SU-DHL-6 (cell line): ENCODE data around the gene WIPF3.

Source experiments
- H2AFZ ChIP-seq: fragments of 200-600 bp; sonication (generic); 2 replicates; pipeline ENCODE4 v1.6.1; 2014; ENCODE audit warnings: low read depth, mild to moderate bottlenecking, moderate library complexity, mixed read lengths, antibody characterized with exemption, low read length; ENCODE audit not compliant: severe bottlenecking
- H3F3A ChIP-seq: fragments of 200-600 bp; shearing (Covaris generic); 2 replicates; pipeline ENCODE4 v1.6.0; 2016; ENCODE audit warnings: antibody characterized with exemption, mild to moderate bottlenecking; ENCODE audit not compliant: insufficient read depth
- H3K27ac ChIP-seq: fragments of 200-600 bp; sonication (generic); 2 replicates; pipeline ENCODE4 v1.5.1; 2016; ENCODE audit warnings: low read depth, mild to moderate bottlenecking, low read length, moderate library complexity, mixed read lengths
- H3K27me3 ChIP-seq: fragments of 200-600 bp; sonication (generic), shearing (Covaris generic); 2 replicates; pipeline ENCODE4 v1.6.0; 2014; ENCODE audit warnings: mild to moderate bottlenecking, low read length
- H3K36me3 ChIP-seq: fragments of 200-600 bp; sonication (generic); 2 replicates; pipeline ENCODE4 v1.6.1; 2014; ENCODE audit warnings: mild to moderate bottlenecking, low read length, mixed read lengths
- H3K4me2 ChIP-seq: fragments of 300-600, 200-600 bp; shearing (Covaris generic), sonication (generic); 2 replicates; pipeline ENCODE4 v1.6.0; 2014; ENCODE audit warnings: low read length, low read depth, mild to moderate bottlenecking; ENCODE audit not compliant: poor library complexity, severe bottlenecking
- H3K4me3 ChIP-seq: fragments of 200-600 bp; sonication (generic); 2 replicates; pipeline ENCODE4 v1.5.1; 2014; ENCODE audit warnings: antibody characterized with exemption, low read length, mild to moderate bottlenecking, mixed read lengths; ENCODE audit not compliant: insufficient read depth, poor library complexity, severe bottlenecking
- H3K79me2 ChIP-seq: fragments of 200-600 bp; sonication (generic); 2 replicates; pipeline ENCODE4 v1.6.1; 2014; ENCODE audit warnings: mild to moderate bottlenecking, low read length, moderate library complexity; ENCODE audit not compliant: insufficient read depth
- H3K9ac ChIP-seq: fragments of 200-600 bp; sonication (generic); 2 replicates; pipeline ENCODE4 v1.7.0; 2014; ENCODE audit warnings: mild to moderate bottlenecking, low read length
- H3K9me2 ChIP-seq: fragments of 200-600 bp; sonication (generic); replicated peaks from 2 replicates; pipeline ENCODE4 v1.6.1; 2014; ENCODE audit warnings: low read length; ENCODE audit not compliant: insufficient read depth
- H3K9me3 ChIP-seq: fragments of 200-600 bp; sonication (generic); 2 replicates; pipeline ENCODE4 v1.6.1; 2014; ENCODE audit warnings: low read length, mixed read lengths; ENCODE audit not compliant: insufficient read depth
- H4K20me1 ChIP-seq: fragments of 200-600 bp; sonication (generic); 2 replicates; pipeline ENCODE4 v1.6.1; 2014; ENCODE audit warnings: low read depth, mild to moderate bottlenecking, antibody characterized with exemption, low read length, moderate library complexity, mixed read lengths
- CTCF ChIP-seq: fragments of 200-600 bp; sonication (generic); IDR thresholded peaks from one replicate; pipeline ENCODE4 v1.5.1; 2017; ENCODE audit warnings: antibody characterized with exemption, mild to moderate bottlenecking, low read length, moderate library complexity; ENCODE audit not compliant: insufficient read depth, poor library complexity, severe bottlenecking
- EZH2phosphoT487 ChIP-seq: fragments of 200-600 bp; sonication (generic), shearing (Covaris generic); conservative IDR thresholded peaks from 2 replicates; pipeline ENCODE4 v1.6.1; 2018; ENCODE audit warnings: mild to moderate bottlenecking, antibody characterized with exemption, low read length, moderate library complexity, mixed read lengths

The WIPF3 gene

DNA sequence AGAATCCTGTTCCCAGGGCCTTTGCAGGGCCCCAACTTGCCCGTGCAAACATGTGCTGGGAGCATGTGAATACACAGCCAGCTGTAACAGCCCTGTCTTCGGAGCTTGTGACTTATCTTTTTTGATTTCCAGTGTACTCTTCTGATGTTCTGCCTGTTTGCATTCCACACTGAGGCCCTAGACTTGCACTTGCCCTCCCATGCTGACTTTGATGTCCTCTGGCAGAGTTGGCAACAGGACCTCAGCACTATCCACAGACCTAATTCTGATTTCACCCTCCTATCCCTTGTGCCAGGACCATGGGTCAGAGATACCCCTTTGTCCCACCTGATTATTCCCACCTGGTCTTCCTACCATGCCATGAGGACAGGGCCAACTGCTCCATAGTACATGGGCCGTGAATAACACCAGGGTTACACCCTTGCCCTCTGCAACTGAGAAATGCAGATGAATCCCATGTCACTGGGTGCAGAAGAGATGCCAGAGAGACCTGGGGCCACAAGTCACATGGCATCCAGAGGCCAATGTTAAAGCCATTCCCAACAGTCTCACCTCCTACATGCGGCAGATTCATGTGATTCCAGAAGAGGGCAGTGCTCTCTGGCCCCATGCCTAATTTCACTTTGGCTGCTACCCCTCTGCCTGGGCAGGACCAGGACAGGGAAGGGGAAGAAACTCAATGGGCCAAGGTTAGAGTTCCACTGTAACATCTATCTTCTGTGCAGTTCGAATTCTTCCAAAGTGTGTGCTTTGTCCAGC, 140.3 kb downstream of the WIPF3 start:
- H3K9me2 ChIP-seq: no peaks in the 10 kb centered on the region
- H2AFZ ChIP-seq: no peak overlapping the region
- no peak overlapping the region for H3K9ac ChIP-seq
- H4K20me1 ChIP-seq: no peaks in the 10 kb centered on the region
- no peaks in the 10 kb centered on the region for H3K79me2 ChIP-seq
- H3K27me3 ChIP-seq: no peaks in the 10 kb centered on the region
- H3K27ac ChIP-seq: no peak overlapping the region
- H3K9me3 ChIP-seq: peaks cover 20% of the 10 kb centered on the region; the same call in 1 of the 2 replicates
- TF ChIP-seq CTCF: no peak
- TF ChIP-seq EZH2phosphoT487: no peak
- no peaks in the 10 kb centered on the region for H3K36me3 ChIP-seq
- H3K4me2 ChIP-seq: no peak overlapping the region
- no peak overlapping the region for H3K4me3 ChIP-seq
- H3F3A ChIP-seq: no peaks in the 10 kb centered on the region

- H2AFZ ChIP-seq: no peak overlapping the region
- no peaks in the 10 kb centered on the region for H3K36me3 ChIP-seq
- H3K9ac ChIP-seq: no peak overlapping the region
- no peaks in the 10 kb centered on the region for H3F3A ChIP-seq
- no peaks in the 10 kb centered on the region for H3K27me3 ChIP-seq
- H3K79me2 ChIP-seq: no peaks in the 10 kb centered on the region
- H4K20me1 ChIP-seq: no peaks in the 10 kb centered on the region
- H3K9me2 ChIP-seq: no peaks in the 10 kb centered on the region
- H3K27ac ChIP-seq: no peak overlapping the region
- H3K9me3 ChIP-seq: peaks cover 20% of the 10 kb centered on the region; the same call in 1 of the 2 replicates
- H3K4me2 ChIP-seq: no peak overlapping the region
- TF ChIP-seq EZH2phosphoT487 (no peak), CTCF (no peak)
- no peak overlapping the region for H3K4me3 ChIP-seq
Observed at GRCh38 chr7:29948587-29948986, 142.3 kb downstream of the WIPF3 start.

DNA sequence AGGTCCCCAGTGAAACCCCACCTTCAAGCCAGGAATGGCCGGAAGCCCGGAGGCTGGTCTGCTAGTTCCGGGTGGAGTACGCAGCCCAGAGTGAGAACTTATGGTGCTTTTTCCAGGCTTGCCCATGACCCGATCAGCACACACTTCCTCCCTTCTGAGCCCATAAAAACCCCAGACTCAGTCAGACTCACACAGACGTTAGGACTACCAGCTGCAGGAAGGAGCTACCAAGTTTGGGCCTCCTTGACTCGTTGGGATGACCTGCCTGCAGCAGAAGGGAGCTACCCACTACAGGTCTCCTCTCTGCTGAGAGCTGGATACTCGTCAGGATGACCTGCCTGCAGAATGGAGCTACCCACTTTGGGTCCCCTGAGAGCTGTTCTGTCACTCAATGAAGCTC, 144.2 kb downstream of the WIPF3 start:
- H3K36me3 ChIP-seq: no peaks in the 10 kb centered on the region
- no peak overlapping the region for H2AFZ ChIP-seq
- TF ChIP-seq CTCF: no peak
- no peak for TF ChIP-seq EZH2phosphoT487
- H3K9me3 ChIP-seq: peaks cover 20% of the 10 kb centered on the region; the same call in 1 of the 2 replicates
- no peak overlapping the region for H3K27ac ChIP-seq
- H3F3A ChIP-seq: no peaks in the 10 kb centered on the region
- no peaks in the 10 kb centered on the region for H3K79me2 ChIP-seq
- no peaks in the 10 kb centered on the region for H3K9me2 ChIP-seq
- H3K9ac ChIP-seq: no peak overlapping the region
- no peak overlapping the region for H3K4me3 ChIP-seq
- H3K27me3 ChIP-seq: no peaks in the 10 kb centered on the region
- no peak overlapping the region for H3K4me2 ChIP-seq
- H4K20me1 ChIP-seq: no peaks in the 10 kb centered on the region
